HAP-1 (cell line): ENCODE measurements around the gene ACOX1.

Experiments used
- DNase-seq, 2 experiments: peaks; one replicate each; pipeline ENCODE4 v3.0.0-alpha.2; 2016 to 2020; ENCODE audit warnings: low spot score in 2 of 2
- H3K27me3 ChIP-seq: fragments of 250-450 bp; sonication (Bioruptor Pico); 2 replicates; pipeline ENCODE4 v1.5.1; 2020; ENCODE audit warnings: low read depth, mild to moderate bottlenecking, moderate library complexity
- H3K36me3 ChIP-seq: fragments of 250-450 bp; sonication (Bioruptor Pico); replicated peaks from 2 replicates; pipeline ENCODE4 v1.5.1; 2020; ENCODE audit warnings: mild to moderate bottlenecking
- H3K4me1 ChIP-seq: fragments of 250-450 bp; sonication (Bioruptor Pico); 2 replicates; pipeline ENCODE4 v1.5.1; 2020; ENCODE audit warnings: mild to moderate bottlenecking
- H3K4me3 ChIP-seq: fragments of 250-450 bp; sonication (Bioruptor Pico); 2 replicates; pipeline ENCODE4 v1.5.1; 2020; ENCODE audit warnings: mild to moderate bottlenecking, moderate library complexity
- H3K9me3 ChIP-seq: fragments of 250-450 bp; sonication (Bioruptor Pico); 2 replicates; pipeline ENCODE4 v1.5.1; 2020; ENCODE audit warnings: mild to moderate bottlenecking, moderate library complexity
- in situ Hi-C: fragments of 300-500 bp; cut with MboI; formaldehyde crosslinking; loops from 3 replicates; pipeline ENCODE4 v1.14.3; 2020; ENCODE audit warnings: low sequenced_read_pairs, inconsistent platforms, mixed read lengths

The ACOX1 gene

DNA sequence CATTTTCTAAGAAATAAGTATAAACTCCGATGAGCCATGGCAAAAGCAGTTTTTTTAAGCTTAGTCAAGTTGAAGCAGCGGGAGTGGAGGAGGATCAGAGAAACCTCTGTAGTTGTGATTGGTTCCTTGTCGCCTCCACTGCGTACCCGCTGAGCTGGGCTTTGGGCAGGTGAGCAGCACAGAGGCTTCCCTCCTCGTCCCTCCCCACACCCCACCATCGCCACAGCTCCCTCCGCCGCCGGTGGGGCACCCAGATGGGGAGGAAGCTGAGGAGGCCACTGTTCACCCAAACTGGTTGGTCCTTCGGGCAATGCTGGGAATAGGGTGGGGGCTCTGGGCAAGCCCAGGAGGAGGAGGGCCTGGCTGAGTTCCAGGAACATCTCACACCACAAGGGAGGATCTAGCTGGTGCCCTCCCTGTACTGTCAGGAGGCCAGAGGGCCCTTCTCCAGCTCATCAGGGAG is 69.1 kb downstream of the ACOX1 start:
- no peaks in the 10 kb centered on the region; the same call in 1 of the 2 replicates for H3K4me1 ChIP-seq
- no peaks in the 10 kb centered on the region for H3K27me3 ChIP-seq

DNA sequence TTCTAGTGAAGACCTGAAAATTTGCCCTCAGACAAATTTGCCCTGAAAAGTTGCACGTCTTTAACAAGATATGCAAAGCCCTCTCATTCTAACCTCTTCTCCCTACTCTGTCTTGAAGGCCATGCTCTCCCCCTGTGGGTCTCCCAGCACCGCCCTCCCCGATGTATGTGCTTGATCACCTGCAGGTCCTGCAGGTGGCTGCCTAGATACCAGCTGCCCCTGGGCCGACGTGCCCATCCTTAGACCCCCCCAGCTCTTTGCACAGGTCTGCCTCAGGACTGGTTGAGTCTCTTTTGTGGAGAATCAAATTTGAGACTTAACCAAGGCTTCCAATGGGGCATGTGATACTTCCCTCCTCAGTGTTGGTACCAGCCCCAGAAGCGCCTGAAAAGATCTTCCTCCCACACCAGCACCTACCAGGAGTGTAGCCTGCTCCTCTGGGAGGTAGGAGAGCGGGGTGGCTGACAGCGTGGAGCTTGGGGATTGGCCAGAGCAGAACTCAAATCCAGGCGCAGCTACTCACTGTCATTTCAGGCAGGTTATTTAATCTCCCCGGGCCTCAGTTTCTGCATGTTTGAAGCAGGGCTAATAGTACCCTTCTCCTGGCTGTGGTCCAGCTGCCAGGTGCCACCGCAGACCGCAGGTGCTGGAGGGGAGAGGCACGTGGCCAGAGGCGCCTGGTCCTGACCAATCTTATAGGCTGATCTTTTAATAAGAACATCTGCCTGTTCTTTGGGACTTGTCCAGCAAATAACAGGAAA is 69.7 kb downstream of the ACOX1 start:
- H3K36me3 ChIP-seq = peaks cover under 1% of the 10 kb centered on the region
- no peak for DNase-seq
- H3K9me3 ChIP-seq = no peaks in the 10 kb centered on the region
- in situ Hi-C loops = loop anchor here (5.0 to 25.0 kb wide), 2 partner anchors 98 to 378 kb away; no protein-coding TSS in a partner anchor
- H3K27me3 ChIP-seq = no peaks in the 10 kb centered on the region
- H3K4me3 ChIP-seq = no peak overlapping the region
- H3K4me1 ChIP-seq = no peaks in the 10 kb centered on the region; the same call in 1 of the 2 replicates

More for the DNA sequence above, 69.1 kb downstream of the ACOX1 start:
- Histone ChIP-seq H3K9me3 (no peaks in the 10 kb centered on the region), H3K36me3 (peaks cover 7% of the 10 kb centered on the region), H3K4me3 (no peak overlapping the region)
- no peak for DNase-seq
- in situ Hi-C loops = loop anchor here (5.0 to 25.0 kb wide), 2 partner anchors 97 to 377 kb away; no protein-coding TSS in a partner anchor

DNA sequence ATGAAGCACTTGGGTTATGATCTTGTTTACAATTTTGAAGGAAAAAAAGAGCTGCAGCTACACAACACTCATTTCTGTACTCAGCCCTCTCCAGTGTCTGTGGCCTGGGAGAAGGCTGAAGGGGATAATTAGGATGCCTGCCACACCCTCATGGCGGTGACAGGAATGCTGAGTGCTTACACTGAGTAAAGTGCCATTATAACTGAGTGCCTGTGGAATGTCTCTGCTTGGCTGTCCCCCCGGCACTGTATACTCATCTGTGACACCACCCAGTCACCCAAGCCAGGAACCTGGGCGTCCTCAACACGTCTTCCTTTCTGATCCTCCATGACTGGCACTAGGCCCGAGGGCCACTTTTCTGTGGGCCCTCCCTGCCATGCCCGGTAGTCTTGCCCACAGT is 70.8 kb downstream of the ACOX1 start:
- H3K27me3 ChIP-seq = no peaks in the 10 kb centered on the region
- peak; percentile 38 to 57 for DNase-seq
- H3K9me3 ChIP-seq = no peaks in the 10 kb centered on the region
- no peaks in the 10 kb centered on the region; the same call in 1 of the 2 replicates for H3K36me3 ChIP-seq
- in situ Hi-C loops = loop anchor here (5.0 to 25.0 kb wide), 2 partner anchors 99 to 379 kb away; no protein-coding TSS in a partner anchor
- no peak overlapping the region for H3K4me3 ChIP-seq
- H3K4me1 ChIP-seq = peaks cover 7% of the 10 kb centered on the region

DNA sequence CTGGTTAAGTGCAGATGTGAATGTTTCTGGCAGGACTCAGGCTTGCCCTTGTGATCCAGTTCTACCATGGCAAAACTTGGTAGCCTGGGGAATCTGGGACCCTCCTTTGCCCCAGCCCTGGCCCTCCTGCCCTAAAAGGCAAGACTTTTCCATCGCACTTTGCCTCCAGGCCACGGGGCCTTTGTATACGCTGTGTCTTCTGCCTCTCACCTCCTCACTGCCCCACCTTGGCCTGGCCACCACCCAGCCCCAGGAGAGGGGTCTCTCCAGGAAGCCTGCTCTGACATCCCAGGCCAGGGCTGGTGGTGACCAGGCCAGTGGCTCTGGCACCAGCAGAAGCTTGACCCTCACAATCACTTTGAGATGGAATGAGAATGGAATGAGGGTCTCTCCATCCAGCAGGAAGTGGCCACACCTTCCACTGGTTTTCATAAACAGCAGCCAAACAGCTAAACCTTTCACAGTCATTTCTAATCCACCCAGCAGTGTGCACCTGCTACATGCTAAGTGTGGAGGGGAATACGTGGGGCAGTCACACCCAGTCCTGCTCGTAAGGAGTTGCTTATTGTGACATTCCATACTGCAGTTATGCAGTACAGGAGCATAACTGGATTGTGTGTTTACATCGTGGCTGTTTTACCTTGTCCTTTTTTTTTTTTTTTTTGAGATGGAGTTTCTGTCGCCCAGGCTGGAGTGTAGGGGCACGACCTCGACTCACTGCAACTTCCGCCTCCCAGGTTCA is 72.7 kb downstream of the ACOX1 start:
- Histone ChIP-seq H3K4me1 (peaks cover 7% of the 10 kb centered on the region), H3K36me3 (peaks cover 18% of the 10 kb centered on the region), H3K4me3 (no peak overlapping the region), H3K27me3 (no peaks in the 10 kb centered on the region), H3K9me3 (no peaks in the 10 kb centered on the region)
- in situ Hi-C loops = loop anchor here (5.0 to 25.0 kb wide), 2 partner anchors 101 to 381 kb away; no protein-coding TSS in a partner anchor
- DNase-seq = no peak

DNA sequence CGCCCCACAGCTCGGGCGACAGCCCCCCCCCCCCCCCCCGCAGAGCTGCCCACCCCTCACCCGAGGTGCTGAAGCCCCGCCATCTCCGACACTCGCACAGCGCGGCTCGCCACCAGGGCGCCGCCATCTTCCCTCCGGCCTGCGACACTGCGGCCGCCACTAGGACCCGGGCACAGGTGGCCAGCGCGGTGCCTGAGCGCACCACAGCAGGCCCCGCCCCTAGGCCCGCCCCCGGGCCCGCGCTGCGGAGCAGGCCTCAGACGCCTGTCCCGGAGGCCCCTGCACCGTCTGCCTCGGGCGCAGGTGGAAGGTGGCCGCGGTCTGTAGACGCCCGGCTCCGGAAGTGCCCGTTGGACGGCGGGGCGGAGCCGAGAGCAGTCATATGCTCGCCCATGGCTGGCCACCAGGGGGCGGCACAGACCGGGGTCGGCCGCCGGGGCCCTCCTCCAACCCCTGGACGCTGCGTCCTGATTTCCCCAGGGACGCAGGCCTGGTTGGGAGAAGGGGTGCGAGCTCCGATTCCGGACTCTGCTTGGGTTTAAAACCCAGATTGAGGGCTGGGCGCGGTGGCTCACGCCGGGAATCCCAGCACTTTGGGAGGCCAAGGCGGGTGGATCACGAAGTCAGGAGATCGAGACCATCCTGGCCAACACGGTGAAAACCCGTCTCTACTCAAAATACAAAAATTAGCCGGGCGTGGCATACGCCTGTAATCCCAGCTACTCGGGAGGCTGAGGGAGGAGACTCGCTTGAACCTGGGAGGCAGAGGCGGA is 74.0 kb downstream of the ACOX1 start, which contains the start of gene MRPL38:
Gene MRPL38 (minus strand): TSS at position 136 of the 773 bp plus-strand sequence. CDS start 9 bp downstream, at position 127.
- Histone ChIP-seq H3K4me3 (peak within 1 kb of the TSS; percentile 96), H3K36me3 (peaks cover 30% of the 10 kb centered on the region), H3K4me1 (peaks cover 7% of the 10 kb centered on the region), H3K27me3 (no peaks in the 10 kb centered on the region), H3K9me3 (no peaks in the 10 kb centered on the region)
- peak; percentile 92 to 95 for DNase-seq
- in situ Hi-C loops = loop anchor here (5.0 to 25.0 kb wide), 2 partner anchors 102 to 382 kb away; no protein-coding TSS in a partner anchor

DNA sequence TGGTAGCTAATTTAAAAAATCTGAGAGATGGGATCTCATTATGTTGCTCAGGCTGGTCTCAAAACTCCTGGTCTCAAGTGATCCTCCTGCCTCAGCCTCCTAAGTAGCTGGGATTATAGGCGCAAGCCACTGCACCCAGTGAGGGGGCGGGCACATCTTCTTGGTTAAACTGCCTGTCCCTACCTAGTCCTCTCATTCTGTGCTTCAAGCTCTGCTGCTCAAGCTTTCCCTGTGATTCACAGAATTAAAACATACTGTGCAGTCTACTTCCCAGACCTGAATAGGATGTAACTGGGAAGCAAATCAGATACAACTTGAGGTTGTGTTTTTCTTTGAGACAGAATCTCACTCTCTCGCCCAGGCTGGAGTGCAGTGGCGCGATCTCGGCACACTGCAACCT is 76.6 kb downstream of the ACOX1 start:
- Histone ChIP-seq H3K9me3 (no peaks in the 10 kb centered on the region), H3K4me1 (peaks cover 7% of the 10 kb centered on the region), H3K36me3 (peaks cover 55% of the 10 kb centered on the region), H3K4me3 (no peak overlapping the region), H3K27me3 (no peaks in the 10 kb centered on the region)
- in situ Hi-C loops = loop anchor here (25.0 kb wide), 1 partner anchor 385 kb away; no protein-coding TSS in a partner anchor
- DNase-seq = no peak

DNA sequence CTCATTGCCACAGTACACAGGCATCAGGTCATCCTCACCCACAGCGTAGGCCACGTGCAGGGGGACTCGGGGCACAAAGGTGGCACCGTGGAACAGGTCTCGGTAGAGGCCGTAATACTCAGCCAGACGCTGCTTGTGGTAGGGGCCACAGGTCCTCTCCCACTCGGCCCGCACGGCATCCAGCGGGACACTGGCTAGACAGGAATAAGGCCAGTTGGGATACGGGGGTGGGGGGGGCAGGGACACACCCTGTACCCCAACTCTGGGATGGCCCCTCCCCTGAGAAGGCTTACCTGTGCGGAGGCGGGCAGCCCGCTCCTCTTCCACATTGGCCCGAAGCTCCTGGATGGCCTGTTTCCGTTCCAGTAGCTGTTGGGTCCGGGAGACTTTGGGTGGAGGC is 77.2 kb downstream of the ACOX1 start:
- no peak overlapping the region for H3K4me3 ChIP-seq
- H3K4me1 ChIP-seq = peaks cover 9% of the 10 kb centered on the region
- no peaks in the 10 kb centered on the region for H3K9me3 ChIP-seq
- H3K36me3 ChIP-seq = peaks cover 57% of the 10 kb centered on the region
- no peak for DNase-seq
- H3K27me3 ChIP-seq = no peaks in the 10 kb centered on the region
- in situ Hi-C loops = loop anchor here (25.0 kb wide), 1 partner anchor 386 kb away; no protein-coding TSS in a partner anchor

DNA sequence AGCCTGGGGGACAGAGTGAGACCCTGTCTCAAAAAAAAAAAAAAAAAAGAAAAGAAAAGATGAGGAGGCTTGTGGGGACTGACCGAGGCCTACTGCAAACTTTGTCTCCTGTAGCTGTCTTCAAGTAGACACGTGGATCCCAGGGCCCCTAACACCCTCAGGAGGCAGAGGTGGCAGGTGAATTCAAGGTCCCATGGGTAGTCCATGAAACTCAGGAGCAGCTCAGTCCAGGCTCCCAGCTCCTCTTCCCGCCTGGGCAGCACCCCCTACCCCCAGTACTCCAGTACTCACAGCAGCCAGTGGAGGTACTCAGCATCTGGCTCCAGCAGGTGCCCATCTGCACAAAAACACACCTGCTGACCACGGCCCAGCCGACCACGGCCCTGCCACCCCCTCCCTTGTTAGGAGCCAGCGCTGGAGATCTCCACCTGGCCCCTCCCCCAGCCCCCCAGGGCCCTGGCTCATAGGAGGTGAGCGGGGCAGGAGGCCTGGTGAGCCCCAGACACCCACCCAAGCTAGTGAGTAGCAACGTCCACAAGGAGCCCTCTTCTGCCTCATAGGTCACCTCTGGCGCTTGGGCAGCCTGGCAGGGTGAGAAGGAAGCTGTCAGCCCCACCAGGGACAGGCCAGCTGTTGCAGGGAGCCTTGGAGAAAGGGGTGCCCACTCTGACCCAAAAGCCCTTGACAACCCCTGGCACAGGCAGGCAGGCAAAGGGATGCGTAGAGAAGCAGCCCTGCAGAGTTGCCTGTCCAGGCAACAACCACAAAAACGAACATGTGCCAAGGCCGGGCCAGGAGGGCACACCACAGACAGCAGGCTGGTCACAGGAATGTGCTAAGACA is 78.1 kb downstream of the ACOX1 start:
- no peaks in the 10 kb centered on the region for H3K9me3 ChIP-seq
- DNase-seq = no peak
- H3K4me3 ChIP-seq = no peak overlapping the region
- no peaks in the 10 kb centered on the region for H3K27me3 ChIP-seq
- in situ Hi-C loops = loop anchor here (25.0 kb wide), 1 partner anchor 386 kb away; no protein-coding TSS in a partner anchor
- H3K36me3 ChIP-seq = peaks cover 57% of the 10 kb centered on the region
- peaks cover 9% of the 10 kb centered on the region for H3K4me1 ChIP-seq

DNA sequence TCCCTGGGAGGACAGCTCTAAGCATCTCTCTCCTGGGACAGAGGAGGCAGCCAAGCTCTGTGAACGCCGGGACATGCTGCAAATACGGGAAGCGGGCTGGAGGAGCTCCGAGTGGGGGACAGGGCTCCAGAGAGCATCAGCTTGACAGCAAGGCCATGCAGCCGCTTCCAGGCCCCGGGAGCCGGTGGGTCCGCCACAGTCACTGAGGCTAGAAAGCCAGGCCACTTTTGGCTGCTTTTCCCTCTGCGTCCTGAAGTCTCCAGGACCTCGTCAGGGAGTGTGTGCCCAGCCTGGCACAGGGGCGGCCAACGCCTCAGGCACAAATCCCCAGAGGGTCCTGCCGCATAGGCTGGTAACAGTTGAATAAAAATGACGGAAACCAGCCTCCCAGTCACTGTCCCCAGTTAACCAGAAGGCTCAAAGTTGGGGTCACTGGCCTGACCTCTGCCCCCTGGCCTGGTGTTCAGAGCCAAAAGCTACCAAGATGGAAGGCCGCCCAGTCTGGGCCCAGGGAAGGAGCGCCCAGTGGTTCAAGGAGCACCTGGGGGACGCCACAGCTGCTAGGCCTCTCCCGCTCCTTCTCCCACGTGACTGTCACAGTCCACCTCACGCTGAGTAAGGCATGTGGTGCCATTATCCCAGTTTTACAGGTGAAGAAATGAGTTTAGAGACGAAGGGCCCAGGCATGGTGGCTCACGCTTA is 79.0 kb downstream of the ACOX1 start:
- DNase-seq = no peak
- no peaks in the 10 kb centered on the region for H3K9me3 ChIP-seq
- peaks cover 9% of the 10 kb centered on the region for H3K4me1 ChIP-seq
- H3K27me3 ChIP-seq = no peaks in the 10 kb centered on the region
- in situ Hi-C loops = loop anchor here (25.0 kb wide), 1 partner anchor 387 kb away; no protein-coding TSS in a partner anchor
- H3K36me3 ChIP-seq = peaks cover 57% of the 10 kb centered on the region
- H3K4me3 ChIP-seq = no peak overlapping the region

DNA sequence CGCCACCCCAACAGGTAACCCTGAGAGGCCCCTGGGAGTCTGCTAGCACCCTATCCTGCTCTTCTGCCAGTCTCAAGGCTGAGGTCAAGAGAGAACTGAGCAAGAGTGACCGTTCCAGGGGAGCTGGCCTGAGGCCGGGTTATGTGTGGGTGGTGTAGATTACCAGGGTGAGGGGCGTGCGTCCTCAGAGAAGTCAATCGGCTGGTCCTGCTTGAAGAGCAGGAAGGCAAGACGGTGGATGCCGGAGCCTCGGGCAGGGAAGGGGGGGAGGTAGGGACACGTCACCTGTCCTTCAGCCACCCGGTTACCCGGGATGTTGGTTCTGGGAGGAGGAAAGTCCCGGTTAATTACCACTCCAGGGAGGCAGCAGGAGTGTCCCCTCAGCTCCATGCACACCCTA is 79.6 kb downstream of the ACOX1 start:
- no peaks in the 10 kb centered on the region for H3K9me3 ChIP-seq
- peaks cover 57% of the 10 kb centered on the region for H3K36me3 ChIP-seq
- no peaks in the 10 kb centered on the region for H3K27me3 ChIP-seq
- H3K4me1 ChIP-seq = peaks cover 9% of the 10 kb centered on the region
- no peak overlapping the region for H3K4me3 ChIP-seq
- no peak for DNase-seq
- in situ Hi-C loops = no loop called here

DNA sequence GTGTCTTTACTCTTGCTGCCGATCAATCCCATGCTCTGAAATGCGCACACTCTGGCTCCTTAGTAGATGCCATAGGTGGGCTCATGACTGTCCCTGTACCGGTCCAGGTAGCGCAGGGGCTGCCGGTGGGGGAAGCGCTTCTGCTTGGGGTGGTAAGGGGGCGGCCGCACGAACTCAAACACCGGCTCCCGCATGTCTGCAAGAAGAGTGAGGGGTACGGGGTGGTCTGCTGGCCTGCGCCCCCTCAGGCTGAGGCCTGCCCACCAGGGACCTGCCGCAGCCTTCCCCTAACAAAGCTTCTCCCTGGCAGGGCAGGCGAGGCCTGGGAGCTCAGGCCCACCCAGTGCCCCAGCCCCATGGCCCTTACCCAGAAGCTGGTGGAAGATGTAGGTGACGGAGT is 80.2 kb downstream of the ACOX1 start:
- no peak for DNase-seq
- peaks cover 8% of the 10 kb centered on the region for H3K4me1 ChIP-seq
- in situ Hi-C loops = no loop called here
- peaks cover 57% of the 10 kb centered on the region for H3K36me3 ChIP-seq
- H3K4me3 ChIP-seq = no peak overlapping the region
- H3K27me3 ChIP-seq = no peaks in the 10 kb centered on the region
- H3K9me3 ChIP-seq = no peaks in the 10 kb centered on the region

DNA sequence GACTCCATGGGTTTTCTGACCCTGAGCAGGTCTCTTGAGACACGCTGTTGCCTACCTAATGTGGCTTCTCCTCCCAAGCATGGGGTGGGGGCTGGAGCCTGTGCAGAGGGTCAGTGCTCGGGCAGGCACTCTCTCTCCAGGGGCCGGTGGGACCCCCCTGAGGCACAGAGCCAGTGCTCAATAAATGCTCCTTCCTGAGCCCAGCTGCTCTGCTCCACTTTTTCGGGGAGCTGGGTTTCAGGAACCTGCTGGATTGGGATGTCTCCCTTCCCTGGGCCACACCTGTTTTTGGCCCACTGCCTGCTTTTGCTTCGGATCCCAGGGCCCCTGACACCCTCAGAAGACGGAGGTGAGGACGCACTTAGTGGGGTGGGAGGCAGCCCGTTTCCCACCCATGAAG is 80.9 kb downstream of the ACOX1 start:
- Histone ChIP-seq H3K27me3 (no peaks in the 10 kb centered on the region), H3K9me3 (no peaks in the 10 kb centered on the region), H3K4me3 (no peak overlapping the region), H3K36me3 (peaks cover 57% of the 10 kb centered on the region), H3K4me1 (peaks cover 3% of the 10 kb centered on the region; the same call in 1 of the 2 replicates)
- in situ Hi-C loops = no loop called here
- DNase-seq = no peak
